Prostate gland (tissue), 2 donors: ENCODE measurements around the gene PLPP7. TPM values are rescaled to one million over a fixed set of nuclear protein-coding genes. Genes with fewer than 3 reads are reported as not detected.

ENCODE experiments used
- DNase-seq: peaks from one replicate; pipeline ENCODE4 v3.0.0-alpha.2; 2019; ENCODE audit warnings: low spot score
- H3K27ac ChIP-seq, 2 donors: fragments of 200-600 bp; sonication (generic); 2 replicates each; pipeline ENCODE4 v1.5.1; 2017 to 2019
- H3K27me3 ChIP-seq: fragments of 200-600 bp; sonication (generic); replicated peaks from 2 replicates; pipeline ENCODE4 v1.5.1; 2019; ENCODE audit not compliant: insufficient read depth
- H3K36me3 ChIP-seq, 2 donors: fragments of 200-600 bp; sonication (generic); 1 replicate in 1 of 2; 2 replicates in 1 of 2; pipeline versions ENCODE4 v1.5.1 to v1.8.1; 2017 to 2019
- H3K4me1 ChIP-seq: fragments of 200-600 bp; sonication (generic); replicated peaks from 2 replicates; pipeline ENCODE4 v1.5.1; 2019
- H3K4me3 ChIP-seq, 2 donors: fragments of 200-600 bp; sonication (generic); 2 replicates each; pipeline ENCODE4 v1.5.1; 2017 to 2019
- H3K9me3 ChIP-seq: fragments of 200-600 bp; sonication (generic); 2 replicates; pipeline ENCODE4 v1.5.1; 2017
- POLR2A ChIP-seq: fragments of 450-650 bp; IDR thresholded peaks from one replicate; pipeline ENCODE4 v1.6.1; 2016; ENCODE audit warnings: antibody characterized with exemption, mild to moderate bottlenecking
- POLR2AphosphoS5 ChIP-seq: sonication (generic); formaldehyde crosslinking; IDR thresholded peaks from one replicate; pipeline ENCODE4 v1.6.1; 2017; ENCODE audit warnings: antibody characterized with exemption
- WGBS: methylation state at CpG from one replicate; pipeline ENCODE4 v1.1.5; 2018; 5-methylcytosine and 5-hydroxymethylcytosine counted together
- intact Hi-C: fragments of 100-400 bp; cut with DNase I; formaldehyde crosslinking; loops from one replicate; pipeline ENCODE4 v1.14.2; 2022
- total RNA-seq, 2 donors: library from RNA; depleted of rRNA; stranded (reverse); fragments of >200 nt; gene quantifications; one replicate each; pipeline ENCODE4 v1.1.0, GENCODE V29; 2016
- TF ChIP-seq, protein P1 (sequence below), 4 experiments: fragments of 200-600 bp in 2 of 4; fragments of 450-650 bp in 2 of 4; sonication (generic) in 2 of 4; IDR thresholded peaks; 1 replicate in 3 of 4; 2 replicates in 1 of 4; pipeline ENCODE4 v1.5.1; 2016 to 2019; ENCODE audit warnings: antibody characterized with exemption in 4 of 4, mild to moderate bottlenecking in 2 of 4, moderate library complexity in 2 of 4

Gene PLPP7
- total RNA-seq, 2 donors from 2014 or later = 2.0 to 32.5 TPM

- no peaks in the 10 kb centered on the region for H3K36me3 ChIP-seq
- no peak overlapping the region for H3K27ac ChIP-seq
- TF ChIP-seq POLR2AphosphoS5 (no peak), POLR2A (no peak)
- TF ChIP-seq, protein P1, sequence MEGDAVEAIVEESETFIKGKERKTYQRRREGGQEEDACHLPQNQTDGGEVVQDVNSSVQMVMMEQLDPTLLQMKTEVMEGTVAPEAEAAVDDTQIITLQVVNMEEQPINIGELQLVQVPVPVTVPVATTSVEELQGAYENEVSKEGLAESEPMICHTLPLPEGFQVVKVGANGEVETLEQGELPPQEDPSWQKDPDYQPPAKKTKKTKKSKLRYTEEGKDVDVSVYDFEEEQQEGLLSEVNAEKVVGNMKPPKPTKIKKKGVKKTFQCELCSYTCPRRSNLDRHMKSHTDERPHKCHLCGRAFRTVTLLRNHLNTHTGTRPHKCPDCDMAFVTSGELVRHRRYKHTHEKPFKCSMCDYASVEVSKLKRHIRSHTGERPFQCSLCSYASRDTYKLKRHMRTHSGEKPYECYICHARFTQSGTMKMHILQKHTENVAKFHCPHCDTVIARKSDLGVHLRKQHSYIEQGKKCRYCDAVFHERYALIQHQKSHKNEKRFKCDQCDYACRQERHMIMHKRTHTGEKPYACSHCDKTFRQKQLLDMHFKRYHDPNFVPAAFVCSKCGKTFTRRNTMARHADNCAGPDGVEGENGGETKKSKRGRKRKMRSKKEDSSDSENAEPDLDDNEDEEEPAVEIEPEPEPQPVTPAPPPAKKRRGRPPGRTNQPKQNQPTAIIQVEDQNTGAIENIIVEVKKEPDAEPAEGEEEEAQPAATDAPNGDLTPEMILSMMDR (IDR thresholded peaks at IDR 0.05) = no peak
- WGBS = 72% methylated on average over 5 of the region's 5 CpGs
- no peak overlapping the region for H3K4me3 ChIP-seq
- H3K27me3 ChIP-seq = no peaks in the 10 kb centered on the region
- H3K9me3 ChIP-seq = no peaks in the 10 kb centered on the region
- DNase-seq = no peak
- H3K4me1 ChIP-seq = no peaks in the 10 kb centered on the region
- intact Hi-C loops = no loop called here
These were observed 8.8 kb downstream of the PLPP7 start for GRCh38 chr9:131298341-131298740.

GRCh38 chr9:131298816-131299215 lies 9.3 kb downstream of the PLPP7 start:
- H3K36me3 ChIP-seq = no peaks in the 10 kb centered on the region
- intact Hi-C loops = no loop called here
- 95% methylated on average over 12 of the region's 12 CpGs for WGBS
- no peaks in the 10 kb centered on the region for H3K27me3 ChIP-seq
- H3K4me3 ChIP-seq = no peak overlapping the region
- H3K4me1 ChIP-seq = no peaks in the 10 kb centered on the region
- no peaks in the 10 kb centered on the region for H3K9me3 ChIP-seq
- no peak for DNase-seq
- TF ChIP-seq POLR2AphosphoS5 (no peak), POLR2A (no peak)
- TF ChIP-seq, protein P1 (IDR thresholded peaks at IDR 0.05) = no peak
- H3K27ac ChIP-seq = no peak overlapping the region

DNA sequence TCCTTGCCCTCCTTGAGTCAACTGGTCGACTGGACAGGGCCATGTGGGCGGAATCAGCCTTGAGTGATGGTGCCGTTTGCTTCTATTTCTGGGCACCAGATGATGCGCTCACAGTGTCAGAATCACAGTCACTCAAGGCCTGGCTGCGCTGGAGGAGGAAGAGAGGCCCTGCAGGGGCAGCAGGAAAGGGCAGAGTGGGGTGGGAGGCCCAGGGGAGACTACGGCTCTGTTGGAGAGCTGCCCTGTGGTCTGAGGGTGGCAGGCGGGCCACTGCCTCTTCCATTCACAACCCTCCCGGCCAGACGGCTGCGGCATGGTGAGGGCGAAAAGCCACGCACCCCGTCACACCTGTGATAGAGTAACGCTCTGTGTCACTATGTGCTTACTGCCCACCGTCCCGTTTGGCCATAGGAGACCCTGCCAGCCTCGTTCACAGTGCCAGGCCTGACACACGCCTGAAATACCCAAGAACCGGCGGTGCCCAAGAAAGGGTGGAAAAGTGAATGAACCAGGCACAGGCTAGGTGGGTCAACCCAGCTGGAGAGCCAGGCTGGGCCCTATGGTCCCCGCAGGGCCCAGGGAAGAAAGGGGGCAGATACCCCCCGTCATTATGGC lies 9.9 kb downstream of the PLPP7 start:
- 71% methylated on average over 22 of the region's 22 CpGs for WGBS
- Histone ChIP-seq H3K27me3 (no peaks in the 10 kb centered on the region), H3K4me1 (no peaks in the 10 kb centered on the region), H3K4me3 (no peak overlapping the region), H3K27ac (no peak overlapping the region), H3K9me3 (no peaks in the 10 kb centered on the region), H3K36me3 (no peaks in the 10 kb centered on the region)
- intact Hi-C loops = no loop called here
- TF ChIP-seq POLR2AphosphoS5 (no peak), POLR2A (no peak)
- TF ChIP-seq, protein P1 (IDR thresholded peaks at IDR 0.05) = no peak
- no peak for DNase-seq

DNA sequence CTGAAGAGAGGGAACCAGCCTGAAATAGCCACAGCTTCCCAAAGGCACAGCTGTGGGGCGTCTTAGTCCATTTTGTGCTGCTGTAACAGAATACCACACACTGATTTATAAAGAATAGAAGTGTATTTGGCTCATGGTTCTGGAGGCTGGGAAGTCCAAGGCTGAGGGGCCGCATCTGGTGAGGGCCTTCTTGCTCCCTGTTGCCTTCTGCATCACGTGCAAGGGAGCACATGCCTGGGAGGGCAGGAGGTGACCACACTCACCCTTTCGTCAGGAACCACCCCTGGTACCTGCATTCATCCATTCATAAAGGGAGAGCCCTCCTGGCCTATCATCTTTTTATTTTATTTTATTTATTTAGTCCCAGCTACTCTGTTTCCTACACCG lies 10.4 kb downstream of the PLPP7 start:
- H3K9me3 ChIP-seq = no peaks in the 10 kb centered on the region
- H3K27me3 ChIP-seq = no peaks in the 10 kb centered on the region
- TF ChIP-seq POLR2A (no peak), POLR2AphosphoS5 (no peak)
- TF ChIP-seq, protein P1 (IDR thresholded peaks at IDR 0.05) = no peak
- H3K36me3 ChIP-seq = no peaks in the 10 kb centered on the region
- H3K4me3 ChIP-seq = no peak overlapping the region
- intact Hi-C loops = no loop called here
- no peaks in the 10 kb centered on the region for H3K4me1 ChIP-seq
- no peak overlapping the region for H3K27ac ChIP-seq
- 72% methylated on average over 5 of the region's 5 CpGs for WGBS
- no peak for DNase-seq

DNA sequence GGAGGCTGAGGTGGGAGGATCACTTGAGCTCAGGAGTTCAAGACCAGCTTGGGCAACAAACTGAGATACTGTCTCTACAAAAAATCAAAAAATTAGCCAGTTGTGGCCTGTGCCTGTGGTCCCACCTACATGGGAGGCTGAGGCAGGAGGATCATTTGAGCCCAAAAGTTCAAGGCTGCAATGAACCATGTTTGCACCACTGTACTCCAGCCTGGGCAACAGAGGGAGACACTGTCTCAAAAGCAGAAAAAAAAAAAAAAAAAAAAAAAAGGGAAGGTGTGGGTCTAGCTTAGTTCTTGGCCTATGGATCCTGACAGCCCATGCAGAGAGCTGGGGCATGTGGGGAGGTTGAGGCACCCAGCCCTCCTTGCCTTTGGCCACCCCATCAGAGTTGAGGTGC lies 10.9 kb downstream of the PLPP7 start:
- H3K36me3 ChIP-seq = no peaks in the 10 kb centered on the region
- H3K27ac ChIP-seq = no peak overlapping the region
- no peaks in the 10 kb centered on the region for H3K27me3 ChIP-seq
- no peaks in the 10 kb centered on the region for H3K9me3 ChIP-seq
- no peak for DNase-seq
- no peak overlapping the region for H3K4me3 ChIP-seq
- H3K4me1 ChIP-seq = no peaks in the 10 kb centered on the region
- TF ChIP-seq, protein P1 (IDR thresholded peaks at IDR 0.05) = no peak
- TF ChIP-seq POLR2A (no peak), POLR2AphosphoS5 (no peak)
- intact Hi-C loops = no loop called here
